HG02943 (cell line): ENCODE results near the gene DPH5.
"Not testable (repeated sequence)": the region's sequence is repeated elsewhere in the genome, so short reads cannot be mapped to it uniquely, and the experiment has no call there.

Source experiments
- ATAC-seq: cut with Tn5 transposase; IDR thresholded peaks from one replicate; pipeline ENCODE4 v1.9.1; 2021; ENCODE audit warnings: mild to moderate bottlenecking, low read depth, moderate library complexity; ENCODE audit not compliant: unreplicated experiment

Gene DPH5, protein sequence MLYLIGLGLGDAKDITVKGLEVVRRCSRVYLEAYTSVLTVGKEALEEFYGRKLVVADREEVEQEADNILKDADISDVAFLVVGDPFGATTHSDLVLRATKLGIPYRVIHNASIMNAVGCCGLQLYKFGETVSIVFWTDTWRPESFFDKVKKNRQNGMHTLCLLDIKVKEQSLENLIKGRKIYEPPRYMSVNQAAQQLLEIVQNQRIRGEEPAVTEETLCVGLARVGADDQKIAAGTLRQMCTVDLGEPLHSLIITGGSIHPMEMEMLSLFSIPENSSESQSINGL

DNA sequence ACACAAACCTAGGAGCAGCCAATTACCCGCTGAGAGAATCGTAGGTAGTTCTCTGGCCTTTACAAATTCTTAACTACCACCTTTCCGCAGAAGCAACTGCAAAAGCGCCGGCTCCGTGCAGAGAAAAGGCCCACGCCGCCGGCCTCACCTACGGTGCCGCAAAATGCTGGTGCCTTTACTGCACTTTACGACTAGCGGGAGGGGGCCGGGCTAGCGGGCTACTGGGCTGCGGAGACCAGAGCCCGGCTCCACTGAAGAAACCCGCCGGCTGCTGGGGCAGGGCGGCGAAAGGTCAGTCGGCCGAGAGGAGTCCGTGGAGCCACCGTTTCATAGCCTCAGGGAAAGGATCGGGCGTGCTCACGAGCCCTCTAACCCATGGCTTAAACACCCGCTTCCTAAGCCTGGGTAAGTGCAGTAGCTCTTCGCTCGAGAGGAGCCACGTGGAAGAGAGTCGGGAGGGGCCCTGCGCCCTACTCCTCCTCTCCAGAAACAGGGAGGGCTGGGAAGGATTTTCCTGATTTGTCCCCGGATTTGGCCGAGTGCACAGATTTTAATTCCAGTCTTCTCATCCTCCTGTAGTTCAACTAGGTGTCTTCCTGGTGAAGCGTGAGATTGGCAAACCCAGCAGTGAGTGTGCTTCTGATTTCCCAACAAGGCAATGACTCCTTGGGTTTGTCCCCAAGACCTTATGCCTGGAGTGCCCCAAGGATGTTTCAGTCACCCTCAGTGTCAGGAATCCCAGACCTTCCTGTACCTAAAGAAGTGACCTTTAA is at the start of gene DPH5:
Gene DPH5 (minus strand): TSS at position 128 of the 773 bp plus-strand sequence. CDS start 341 bp downstream, outside the sequence.
- peak; percentile 78 for ATAC-seq

DNA sequence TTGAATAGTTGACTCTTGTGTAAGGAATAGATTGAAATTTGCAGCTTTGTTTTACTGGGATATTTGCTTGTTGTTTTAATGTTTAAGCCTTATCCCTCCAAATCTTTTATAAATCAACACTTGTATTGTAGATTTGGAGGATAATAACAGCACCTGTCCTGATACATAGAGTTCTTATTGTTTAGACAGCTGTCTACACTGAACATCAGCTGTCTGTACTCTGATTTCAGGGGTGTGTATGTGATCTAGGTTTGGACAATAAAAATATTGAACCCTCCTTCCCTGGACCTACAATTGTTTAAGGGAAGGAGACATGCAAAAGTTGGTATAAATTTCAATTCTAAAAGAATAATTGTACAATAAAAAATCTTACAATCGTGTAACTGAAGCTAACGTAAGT is 48.3 kb upstream of the DPH5 start:
- no peak for ATAC-seq

DNA sequence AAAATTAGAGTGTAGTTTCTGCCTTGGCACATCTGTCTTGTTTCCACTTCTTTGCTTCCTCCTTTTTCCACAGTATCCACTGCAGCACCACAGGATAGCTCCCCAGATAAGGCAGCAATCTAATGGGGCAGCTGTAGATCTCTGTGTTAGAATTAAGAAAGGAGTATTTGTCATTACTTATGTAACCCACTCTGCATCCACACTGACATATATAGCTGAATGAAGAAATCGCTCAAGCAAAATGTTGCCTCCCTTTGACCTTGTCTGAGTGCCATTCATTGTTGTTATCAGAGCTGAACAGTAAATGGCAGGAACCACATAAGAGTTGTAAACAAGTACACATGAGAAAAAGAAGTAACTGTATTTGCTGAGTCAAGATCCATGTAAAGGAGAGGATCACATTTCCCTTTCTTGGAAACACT is 45.9 kb upstream of the DPH5 start:
- ATAC-seq, result no peak

DNA sequence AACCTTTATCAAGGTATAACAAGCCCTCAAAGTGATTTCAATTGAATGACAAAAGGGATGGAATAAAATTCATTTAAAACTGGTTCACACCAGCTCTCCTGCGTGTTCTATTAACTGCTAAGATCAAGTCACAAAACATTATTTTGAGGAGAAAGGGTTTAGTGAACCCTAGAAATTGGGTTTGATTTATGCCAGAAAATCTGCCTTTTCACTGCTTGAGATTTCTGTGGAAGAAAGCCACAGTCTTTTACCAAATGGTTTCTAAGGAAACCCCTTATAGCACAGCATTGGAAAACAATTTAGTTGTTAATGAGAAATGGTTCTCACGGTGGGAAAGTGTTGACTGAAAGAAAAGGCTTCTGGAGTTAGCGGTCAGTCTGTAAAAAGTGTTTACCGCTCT is 43.6 kb upstream of the DPH5 start:
- no peak for ATAC-seq

DNA sequence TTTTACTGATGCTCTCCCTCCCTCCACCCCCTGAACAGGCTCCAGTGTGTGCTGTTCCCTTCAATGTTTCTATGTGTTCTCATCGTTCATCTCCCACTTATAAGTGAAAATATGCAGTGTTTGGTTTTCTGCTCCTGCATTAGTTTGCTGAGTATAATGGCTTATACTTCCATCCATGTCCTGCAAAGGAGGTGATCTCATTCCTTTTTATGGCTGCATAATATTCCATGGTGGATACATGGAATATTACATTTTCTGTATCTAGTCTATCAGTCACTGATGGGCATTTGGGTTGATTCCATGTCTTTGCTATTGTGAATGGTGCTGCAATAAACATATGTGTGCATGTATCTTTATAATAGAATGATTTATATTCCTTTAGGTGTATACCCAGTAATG is 41.4 kb upstream of the DPH5 start:
- ATAC-seq, result not testable (repeated sequence)

DNA sequence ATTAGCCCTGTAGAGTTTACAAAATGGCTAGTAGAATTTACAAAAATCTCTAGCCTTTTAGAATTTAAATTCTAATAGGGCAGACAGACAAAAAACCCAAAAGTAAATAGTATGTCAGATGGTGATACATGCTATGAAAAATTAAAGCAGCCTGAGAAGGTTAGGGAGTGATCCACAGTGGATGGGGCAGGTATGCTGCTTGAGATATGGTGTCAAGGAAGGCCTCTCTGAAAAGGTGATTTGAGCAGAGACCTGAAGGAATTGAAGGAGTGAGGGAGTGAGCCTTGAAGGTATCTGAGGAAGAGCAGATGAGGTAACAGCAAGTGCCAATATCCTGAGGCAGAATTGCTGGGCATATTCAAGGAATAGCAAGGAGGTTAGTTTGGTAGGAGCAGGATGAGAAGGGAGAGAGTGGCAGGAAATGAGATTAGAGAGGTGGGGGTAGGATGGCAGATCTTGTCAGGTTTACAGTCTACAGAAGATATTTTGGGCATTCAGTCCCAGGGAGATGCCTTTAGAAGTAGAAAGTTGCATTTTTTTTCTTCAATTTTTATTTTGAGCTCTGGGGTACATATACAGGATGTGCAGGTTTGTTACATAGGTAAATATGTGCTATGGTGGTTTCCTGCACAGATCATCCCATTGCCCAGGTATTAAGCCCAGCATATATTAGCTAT is 40.8 kb upstream of the DPH5 start:
- no peak for ATAC-seq

DNA sequence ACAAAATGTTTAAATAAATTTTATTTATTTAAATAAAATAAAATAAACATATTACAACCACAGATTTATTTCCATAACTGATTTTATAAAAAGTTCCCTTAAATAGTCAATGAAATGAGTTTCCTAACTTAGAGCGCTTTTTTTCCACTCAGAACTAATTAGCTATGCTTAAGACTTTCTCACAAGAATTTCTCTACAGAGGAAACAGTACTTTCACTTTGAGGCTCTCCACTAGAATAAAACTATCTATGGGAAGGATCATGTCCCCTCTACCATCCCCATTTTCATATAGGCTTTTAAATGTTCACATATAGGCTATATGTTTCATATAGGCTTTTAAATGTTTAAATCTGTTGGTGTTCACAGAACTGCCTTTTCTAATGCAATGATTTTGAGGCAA is 40.0 kb upstream of the DPH5 start:
- no peak for ATAC-seq

DNA sequence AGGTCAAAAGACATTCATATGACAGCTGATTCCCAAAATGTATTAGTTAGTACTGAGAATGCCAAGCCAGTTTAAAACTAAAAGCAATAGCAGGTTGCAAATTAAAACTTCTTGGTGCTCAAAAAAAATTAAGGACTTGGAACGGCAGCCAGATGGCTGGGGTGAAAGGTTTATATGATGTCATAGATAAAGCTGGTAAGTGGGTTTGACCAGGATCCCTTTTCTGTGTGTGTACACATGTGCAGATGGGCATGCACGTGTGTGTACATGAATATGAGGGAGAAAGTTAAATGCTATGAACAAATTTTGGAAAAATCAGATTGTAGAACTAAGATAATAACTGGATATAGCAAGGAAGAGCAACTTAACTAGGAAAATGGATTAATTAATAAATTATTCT is 39.1 kb upstream of the DPH5 start:
- no peak for ATAC-seq

DNA sequence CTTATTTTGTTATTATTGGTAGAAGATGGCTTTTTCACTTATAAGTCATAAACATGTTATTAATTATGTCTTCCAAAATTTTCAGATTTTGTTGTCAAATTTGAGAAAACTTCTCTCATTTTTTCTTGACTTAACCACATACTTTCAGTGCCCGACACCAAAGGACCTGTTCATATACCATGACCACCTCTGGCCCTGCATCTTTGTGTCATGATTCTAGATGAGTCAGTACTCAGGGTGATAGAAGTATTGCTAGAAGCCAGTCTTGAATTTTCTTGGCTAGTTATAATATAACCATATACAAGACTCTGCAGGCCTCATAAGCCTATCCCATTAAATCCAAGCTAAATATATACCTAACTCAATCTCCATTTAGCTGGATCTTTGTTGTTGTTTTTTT is 35.4 kb upstream of the DPH5 start:
- ATAC-seq, result no peak

DNA sequence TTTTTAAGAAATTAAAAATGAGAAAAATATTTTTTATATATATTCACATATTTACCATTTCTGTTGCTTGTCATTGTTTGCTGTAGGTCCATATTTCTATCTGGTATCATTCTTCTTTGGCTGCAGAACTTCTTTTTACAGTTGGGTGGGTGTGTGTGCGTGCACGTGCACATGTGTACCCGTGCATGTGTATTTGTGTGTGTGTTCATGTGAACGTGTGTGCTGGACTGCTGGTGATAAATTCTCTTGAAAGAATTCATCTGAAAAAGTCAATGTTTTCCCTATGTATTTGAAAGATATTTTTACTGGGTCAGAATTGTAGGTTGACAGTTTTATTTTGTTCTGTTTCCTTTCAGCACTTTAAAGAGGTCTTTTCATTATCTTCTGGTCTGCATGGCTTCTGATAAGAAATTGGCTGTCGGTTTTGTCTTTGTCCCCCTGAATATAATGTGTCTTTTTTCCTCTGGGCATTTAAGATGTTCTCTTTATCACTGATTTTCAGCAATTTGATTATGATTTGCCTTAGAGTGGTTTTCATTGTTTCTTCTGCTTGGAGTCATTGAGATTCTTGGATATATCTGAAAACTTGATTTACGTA is 34.5 kb upstream of the DPH5 start:
- no peak for ATAC-seq

DNA sequence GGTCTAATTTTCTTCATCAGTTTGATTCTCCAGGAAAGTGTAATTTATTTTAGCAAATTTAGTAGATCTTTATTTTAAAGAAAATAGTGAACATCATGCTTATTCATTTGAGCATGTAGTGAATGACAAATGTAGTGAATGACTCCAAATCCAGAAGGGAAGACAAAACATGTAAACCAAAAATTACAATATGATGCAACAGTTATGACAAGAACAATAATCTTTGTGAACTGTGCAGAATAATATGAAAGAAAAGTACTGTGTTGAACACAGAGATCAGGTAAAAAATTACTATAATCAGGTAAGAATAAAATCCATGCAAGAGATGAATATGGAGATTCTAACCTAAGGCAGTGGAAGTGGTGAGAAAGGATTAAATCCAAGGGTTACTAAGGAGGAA is 30.0 kb upstream of the DPH5 start:
- no peak for ATAC-seq

DNA sequence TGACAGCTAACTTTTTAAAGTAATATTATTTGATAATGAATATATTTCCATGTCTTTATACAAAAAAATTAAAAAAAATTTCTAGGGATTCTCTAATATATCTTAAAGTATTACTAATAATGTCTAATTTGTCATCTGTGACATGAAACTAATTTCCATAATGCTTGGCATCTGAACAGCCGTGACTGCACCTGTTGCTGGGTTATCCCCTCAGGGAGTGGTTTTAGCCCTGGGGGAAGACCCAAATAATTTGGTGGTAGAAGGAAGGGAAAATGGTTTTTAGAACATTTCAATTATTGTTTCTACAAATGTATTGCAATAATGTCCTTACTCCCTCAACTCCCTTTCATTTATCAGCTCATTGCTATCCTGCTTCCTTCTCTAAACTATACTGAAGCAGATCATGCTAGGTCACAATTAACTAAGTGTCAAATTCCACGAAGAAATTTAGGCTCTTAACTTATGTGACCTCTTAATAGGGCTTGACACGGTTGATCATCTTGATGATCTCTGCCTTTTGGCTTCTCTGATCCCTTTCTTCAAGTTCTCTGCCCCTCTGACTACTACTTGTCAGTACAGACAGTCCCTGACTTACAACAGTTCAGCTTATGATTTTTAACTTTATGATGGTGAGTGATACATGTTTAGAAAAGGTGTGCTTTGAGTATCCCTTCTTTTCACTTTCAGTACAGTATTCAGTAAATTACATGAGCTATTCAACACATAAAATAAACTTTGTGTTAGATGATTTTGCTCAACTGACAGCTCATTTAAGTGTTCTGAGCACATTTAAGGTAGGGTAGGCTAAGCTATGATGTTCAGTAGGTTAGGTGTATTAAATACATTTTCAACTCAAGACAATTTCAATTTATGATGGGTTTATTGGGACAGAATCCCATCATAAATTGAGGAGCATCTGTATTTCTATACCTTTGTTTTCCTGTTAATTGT is 26.4 kb upstream of the DPH5 start:
- ATAC-seq, result peak; percentile 78

DNA sequence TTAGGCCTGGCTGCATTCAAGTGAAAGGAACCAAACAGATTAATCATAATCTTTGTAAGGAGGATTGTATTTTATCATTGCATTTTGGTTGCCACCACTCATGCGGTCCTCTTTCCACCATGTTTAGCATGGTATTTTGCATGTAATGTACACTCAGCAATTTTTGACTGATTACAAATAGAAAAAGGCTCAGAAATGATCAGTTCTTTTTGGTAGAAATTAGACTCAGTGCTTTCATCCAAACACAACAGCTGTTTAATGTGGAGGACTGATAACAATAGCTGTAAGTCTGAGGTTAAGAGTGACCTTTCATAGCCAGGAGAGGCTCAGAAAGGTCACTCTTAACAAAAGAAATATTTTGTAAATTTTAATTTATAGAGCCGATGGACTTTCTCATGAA is 25.3 kb upstream of the DPH5 start:
- no peak for ATAC-seq

DNA sequence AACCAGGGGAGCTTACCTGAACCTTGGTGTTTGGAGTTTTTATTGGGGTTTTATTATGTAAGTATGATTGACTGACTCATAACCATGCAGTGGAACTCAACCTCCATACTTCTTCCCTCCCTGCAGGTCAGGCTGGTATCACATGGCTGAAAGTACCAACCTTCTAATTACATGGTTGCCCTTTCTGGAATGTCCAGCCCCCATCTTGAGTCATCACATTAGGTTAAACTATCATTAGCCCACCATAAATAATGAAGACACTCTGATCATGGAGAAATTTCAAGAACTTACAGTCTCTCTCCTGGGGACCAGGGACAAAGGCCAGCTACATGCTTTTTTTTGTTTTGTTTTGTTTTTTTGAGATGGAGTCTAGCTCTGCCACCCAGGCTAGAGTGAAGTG is 19.2 kb upstream of the DPH5 start:
- ATAC-seq, result no peak

DNA sequence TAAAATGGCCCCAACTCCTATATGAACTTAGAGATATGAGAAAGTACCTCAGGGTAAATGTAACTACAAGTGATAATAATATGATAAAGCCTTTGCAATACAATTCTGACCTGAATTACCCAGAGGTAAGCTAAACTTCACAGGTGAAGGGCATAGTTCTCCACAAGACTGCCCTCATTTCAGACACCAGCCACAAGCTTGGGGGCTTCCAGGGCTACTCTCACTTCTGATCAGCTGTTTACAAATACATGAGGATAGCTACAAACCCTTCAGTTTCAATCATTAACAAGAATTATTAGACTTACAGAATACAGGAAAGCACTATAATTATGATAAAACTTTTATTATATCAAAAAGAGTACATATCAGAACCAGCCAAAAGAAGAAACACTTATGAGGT is 18.7 kb upstream of the DPH5 start:
- no peak for ATAC-seq

DNA sequence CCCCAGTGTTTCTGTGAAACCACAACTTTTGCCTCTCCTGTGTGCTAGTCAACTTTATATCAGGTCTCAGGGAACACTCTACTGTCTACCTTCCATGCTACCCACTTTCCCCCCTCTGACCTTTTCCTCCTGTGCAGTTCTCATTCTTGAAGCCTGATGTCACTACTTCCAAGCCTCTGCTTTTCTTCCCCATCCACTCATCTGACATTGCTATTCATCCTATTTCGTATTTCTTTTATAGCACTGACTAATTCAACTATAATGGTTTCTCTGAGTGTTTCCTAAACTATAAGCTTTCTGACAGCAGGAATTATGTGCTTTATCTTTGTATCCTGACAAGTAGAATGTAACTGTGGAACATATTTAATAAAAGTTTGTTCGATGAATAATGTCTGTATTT is 18.2 kb upstream of the DPH5 start:
- ATAC-seq, result no peak

DNA sequence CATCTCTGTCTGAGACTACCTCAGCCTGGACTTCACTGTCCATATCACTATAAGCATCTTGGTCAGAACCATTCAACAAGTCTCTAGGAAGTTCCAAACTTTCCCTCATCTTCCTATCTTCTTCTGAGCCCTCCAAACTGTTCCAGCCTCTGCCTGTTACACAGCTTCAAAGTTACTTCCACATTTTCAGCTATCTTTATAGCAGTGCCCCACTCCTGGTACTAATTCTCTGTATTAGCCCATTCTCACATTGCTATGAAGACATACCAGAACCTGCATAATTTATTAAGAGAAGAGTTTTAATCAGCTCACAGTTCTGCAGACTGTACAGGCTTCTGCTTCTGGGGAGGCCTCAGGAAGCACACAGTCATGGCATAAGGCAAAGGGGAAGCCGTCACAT is 15.7 kb upstream of the DPH5 start:
- ATAC-seq, result no peak

DNA sequence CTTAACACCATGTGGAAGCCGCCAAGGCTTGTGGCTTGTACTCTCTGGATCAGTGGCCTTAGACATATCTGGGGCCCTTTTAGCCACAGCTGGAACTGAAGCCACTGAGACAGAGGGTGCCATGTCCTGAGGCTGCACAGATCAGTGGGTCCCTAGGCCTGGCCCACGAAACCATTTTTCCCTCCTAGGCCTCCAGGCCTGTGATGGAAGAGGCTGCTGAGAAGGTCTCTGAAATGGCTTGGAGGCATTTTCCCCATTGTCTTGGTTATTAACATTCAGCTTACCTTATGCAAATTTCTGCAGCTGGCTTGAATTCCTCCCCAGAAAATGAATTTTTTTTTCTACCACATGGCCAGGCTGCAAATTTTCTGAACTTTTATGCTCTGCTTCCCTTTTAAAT is 15.1 kb upstream of the DPH5 start:
- no peak for ATAC-seq

DNA sequence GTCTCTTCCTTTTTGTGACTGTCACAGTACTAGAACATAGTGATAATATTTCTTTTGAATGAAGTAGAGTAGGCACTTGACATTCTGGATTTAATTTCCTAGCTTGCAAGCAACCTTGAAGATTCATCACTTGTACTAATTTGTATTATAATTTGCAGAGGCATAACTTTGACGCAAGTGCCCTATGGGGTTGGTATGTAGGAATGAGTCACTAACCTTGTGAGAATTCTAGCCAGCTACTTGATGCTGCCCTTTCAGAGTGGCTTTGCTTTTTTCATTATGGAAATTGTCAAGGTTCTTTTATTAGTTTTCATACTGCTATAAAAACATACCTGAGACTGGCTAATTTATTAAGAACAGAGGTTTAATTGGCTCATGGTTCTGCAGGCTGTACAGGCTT is 13.7 kb upstream of the DPH5 start:
- no peak for ATAC-seq

DNA sequence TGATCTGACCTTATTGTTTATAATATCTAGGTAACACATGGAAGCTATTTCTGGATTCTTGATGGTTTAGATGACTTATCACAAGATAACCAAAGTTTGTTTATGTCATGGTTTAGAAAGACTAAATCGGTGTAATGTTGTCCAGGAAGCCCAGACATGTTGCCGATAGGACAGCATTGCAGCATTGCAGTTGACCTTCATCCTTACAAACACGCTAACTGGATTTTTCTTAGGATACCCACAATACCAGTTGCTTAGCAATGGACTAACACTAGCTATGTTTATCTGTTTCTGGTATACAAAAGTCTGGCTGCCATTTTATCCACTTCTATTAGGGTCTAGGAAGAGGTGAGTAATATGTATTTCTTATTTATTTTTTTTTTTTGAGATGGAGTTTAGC is 11.7 kb upstream of the DPH5 start:
- ATAC-seq, result no peak
